GM03348 (cell line): ENCODE measurements around the gene IFITM10.

Experiments used
- DNase-seq: peaks from one replicate; pipeline ENCODE4 v3.0.0; 2012; ENCODE audit warnings: low spot score

IFITM10 gene

DNA sequence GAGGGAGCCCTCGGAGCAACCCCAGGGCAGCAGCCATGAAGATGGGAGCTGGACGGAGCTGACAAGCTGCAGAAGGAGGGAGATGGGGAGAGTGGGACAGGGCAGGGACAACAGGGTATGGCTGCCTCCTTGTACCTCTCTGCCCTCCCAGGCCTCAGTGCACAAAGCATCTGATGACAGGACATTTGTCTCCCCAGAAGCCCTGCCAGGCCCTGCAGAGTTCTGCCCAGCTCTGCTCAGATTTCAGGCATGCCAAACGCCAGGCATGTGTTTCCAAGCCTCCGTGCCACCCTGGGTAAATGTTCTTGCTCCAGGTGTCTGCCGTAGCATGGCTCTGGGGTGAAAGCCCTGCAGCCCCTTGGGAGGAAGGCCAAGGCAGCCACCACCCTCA, 1.1 kb upstream of the IFITM10 start:
- DNase-seq, result no peak

DNA sequence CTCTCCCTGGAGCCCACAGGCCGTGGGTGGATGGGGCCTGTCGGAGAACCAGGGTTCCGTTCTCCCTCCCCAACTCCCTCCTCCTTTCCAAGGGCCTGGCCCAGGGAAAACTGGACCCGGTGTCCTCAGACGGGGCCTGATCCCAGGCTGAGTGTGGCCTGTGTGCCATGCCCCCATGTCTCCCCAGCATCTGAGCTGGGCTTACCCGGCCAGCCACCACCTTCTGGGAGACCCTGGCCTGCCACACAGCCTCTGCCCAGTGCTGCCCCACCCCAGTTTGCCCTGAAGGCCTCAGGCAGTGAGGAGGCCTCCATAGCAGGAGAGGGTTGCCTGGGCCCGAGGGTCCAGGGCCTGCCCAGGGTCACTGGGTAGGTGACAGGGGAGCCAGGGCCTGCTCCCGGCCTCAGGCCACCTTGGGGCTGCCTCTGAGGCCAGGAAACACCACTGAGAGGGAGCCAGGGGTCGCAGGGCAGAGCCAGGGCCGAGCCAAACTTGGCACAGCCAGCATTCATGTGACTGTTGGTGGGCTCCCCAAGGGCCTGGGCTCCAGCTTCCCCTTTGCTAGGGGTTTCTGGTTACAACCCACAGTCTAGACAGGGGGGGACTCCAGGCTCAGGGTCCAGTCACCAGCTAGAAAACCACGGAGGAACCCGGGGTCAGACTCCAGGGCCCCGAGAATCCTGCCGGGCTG, 590 bp upstream of the IFITM10 start:
- DNase-seq, result no peak

DNA sequence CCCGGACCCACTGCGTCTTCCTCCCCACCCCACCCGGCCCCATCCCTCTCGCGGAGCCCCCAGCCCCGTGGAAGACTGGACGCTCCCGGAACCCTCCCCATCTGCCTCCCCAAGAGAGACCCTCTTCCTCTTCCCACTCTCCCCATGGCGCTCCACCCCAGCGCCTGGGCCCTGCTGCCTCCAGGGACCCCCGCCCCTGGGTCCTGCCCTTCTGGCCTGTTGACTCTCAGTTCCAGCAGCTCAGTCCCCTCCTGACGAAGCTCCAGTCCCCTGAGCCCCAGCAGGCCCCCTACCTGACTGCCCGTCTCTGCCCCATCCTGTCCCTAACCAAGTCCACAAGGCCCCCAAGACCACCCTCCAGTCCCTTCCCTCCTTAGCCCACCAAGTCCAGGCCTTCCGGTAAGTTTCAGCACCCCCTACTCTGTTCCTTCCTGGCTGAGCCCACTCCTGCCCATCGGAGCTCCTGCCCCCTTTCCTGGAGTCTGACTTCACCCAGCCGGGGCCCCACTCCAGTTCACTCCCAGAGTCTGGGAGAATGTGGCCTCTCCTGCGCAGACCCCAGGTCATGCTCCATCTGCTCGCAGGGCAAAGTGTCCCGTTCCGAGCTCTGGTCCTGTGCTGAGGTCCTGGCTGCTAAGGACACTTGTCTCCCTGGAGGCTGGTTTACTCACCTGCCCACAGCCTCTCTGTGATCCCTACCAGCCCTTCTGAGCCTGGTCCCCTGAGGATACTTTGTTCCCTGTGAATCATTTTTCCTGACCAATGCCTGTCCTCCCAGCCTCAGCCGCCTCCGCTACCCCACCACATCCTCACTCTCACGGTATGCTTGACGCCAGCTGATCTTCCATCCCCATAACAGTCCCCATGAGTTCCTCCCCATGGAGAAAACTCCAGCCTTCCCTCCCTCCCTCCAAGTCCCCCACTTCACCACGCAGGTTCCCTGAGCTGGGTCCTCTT, 722 bp downstream of the IFITM10 start:
- DNase-seq, result peak; percentile 94

DNA sequence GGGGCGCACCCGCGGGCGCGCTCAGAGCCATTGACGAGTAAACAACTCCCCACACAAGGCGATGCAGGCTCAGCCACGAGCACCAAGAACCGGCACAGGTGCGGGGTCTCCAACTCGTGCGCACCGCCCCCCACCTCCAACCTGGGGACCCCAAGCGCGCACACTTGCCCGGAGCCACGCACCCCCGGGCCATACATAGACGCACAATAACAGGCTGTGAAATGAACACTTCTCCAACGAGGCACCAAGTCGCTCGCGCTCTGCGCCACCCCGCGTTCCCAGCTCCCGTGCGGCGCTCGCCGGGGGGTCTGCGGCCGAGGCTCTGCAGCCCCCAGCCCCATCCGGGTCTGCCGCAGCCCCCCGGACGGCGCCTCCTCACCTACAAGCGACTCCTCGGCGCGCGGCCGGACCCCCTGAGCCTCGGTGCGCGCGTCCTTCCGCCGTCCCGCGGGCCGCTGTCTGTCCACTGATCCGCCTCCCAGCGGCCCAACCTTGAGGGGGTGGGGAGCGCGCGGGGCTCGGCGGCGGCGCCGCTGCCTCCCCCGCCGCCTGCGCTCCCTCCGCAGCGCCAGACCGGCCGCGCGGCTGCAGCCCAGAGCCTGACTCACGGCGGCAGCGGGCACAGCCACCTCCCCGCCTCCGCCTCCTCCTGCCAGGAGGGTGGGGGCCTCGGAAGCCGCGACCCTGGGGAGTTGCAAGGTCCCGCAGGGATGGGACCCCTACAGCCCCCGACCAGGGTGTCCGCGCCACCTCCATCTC, 1.6 kb downstream of the IFITM10 start:
- DNase-seq, result peak; percentile 82

DNA sequence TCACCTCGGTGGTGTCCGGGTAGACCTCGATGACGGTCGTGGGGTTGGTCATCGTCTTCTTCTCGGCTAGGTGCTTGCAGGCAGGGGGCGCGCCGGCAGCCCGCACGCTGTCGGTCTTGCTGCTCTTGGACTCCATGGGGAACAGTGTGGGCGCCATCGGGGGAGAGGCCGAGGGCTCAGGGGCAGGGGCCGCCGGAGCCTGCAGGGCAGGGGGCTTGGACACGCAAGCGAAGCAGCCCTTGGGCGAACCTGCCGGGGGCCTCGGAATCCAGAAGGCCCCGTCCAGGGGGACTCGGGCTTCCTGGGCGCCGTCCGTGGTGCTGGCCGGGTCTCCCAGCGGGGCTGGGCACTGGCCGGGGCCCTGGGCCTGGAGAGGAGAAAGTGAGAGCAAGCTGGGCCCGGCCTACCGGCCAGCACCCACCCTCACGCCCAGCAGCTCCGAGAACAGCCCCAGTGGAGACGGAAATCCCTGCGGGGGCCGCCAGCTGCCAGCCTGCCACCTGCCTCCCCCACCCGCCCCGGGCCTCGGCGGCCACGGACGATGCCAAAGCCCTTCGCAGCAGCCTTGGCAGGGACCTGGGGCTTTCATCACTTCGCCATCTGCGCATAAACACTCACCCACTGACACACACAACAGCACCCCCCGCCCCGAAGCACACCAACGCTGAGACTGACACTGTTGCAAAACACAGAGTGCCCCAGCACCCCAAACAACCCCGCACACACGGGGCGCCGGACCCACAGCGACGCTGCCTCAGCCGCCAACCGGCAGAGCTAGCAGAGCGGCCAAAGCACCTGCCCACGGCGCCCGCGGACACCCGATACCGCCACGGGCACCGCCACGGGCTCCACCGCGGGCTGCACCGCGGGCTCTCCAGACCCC, 2.4 kb downstream of the IFITM10 start:
- peak; percentile 38 for DNase-seq

DNA sequence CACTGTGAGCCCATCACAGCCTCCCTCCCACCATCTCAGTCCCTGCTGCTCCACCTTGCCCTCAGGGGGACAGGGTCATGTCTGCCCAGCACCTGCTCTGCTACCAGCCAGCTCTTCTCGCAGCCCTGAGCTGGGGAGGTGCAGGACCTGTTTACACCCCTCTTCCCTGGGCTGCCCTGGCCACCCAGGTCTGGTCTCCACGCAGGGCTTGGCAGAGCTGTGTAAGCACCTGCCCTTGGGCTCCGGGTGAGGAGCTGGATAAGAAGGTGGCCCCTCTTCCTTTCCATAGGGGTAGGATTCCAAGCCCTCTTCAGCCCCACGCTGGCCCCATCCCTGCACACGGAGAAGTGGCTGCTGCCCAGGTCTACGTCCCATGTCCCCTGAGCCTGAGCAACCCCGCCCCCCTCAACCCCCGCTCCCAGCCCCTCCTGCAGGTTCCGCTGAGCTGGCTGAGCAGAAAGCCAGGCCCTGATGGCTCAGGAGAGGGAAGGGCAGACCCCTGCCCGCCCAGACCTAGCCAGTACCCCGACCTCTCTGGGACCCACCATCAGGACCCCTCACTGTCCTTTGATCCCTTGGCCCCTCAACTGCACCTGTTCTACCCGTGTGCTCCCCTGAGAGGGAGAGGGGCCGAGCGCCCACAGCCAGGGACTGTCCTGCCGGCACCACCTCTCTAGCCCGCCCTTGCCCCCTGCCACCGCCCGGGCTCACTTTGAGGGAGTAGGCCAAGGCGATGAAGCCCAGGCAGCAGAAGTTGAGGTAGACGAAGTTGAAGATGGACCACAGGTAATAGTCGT, 3.2 kb downstream of the IFITM10 start:
- no peak for DNase-seq

DNA sequence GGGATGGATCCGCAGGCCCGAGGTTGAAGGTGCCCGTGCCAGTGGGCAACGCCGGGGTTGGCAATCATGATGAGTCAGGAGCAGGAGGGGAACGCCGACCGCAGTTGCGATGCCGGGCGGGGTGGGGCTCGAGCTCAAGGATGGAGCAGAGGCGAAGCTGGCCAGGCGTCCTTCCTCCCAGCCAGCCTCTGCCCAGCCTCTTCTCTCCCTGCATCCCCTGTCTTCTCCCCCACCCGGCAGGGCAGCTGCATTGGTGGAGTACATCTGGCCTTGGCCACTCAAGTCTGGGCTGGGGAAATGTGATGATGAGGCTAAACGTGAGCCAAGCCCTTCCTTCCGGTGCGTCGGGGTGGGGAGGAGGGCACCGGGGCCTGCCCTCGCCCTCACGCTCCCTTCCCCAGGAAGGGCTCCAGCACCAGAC, 3.9 kb downstream of the IFITM10 start:
- no peak for DNase-seq

DNA sequence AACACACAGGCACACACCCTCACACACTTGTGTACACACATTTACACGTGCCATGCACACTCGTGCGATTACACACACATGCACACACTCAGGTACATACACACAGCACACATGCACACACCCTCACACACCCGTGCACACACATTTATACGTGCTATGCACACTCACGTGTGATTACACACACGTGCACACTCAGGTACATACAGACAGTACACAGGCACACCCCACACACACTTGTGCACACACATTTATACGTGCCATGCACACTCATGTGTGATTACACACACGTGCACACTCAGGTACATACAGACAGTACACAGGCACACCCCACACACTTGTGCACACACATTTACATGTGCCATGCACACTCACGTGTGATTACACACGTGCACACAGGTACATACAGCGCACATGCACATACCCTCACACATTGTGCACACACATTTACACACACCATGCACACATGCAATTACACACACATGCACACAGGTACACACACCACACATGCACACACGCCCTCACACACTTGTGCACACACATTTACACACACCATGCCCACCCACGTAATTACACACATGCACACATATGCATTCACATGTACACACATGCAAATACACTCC, 4.6 kb downstream of the IFITM10 start:
- DNase-seq, result no peak

DNA sequence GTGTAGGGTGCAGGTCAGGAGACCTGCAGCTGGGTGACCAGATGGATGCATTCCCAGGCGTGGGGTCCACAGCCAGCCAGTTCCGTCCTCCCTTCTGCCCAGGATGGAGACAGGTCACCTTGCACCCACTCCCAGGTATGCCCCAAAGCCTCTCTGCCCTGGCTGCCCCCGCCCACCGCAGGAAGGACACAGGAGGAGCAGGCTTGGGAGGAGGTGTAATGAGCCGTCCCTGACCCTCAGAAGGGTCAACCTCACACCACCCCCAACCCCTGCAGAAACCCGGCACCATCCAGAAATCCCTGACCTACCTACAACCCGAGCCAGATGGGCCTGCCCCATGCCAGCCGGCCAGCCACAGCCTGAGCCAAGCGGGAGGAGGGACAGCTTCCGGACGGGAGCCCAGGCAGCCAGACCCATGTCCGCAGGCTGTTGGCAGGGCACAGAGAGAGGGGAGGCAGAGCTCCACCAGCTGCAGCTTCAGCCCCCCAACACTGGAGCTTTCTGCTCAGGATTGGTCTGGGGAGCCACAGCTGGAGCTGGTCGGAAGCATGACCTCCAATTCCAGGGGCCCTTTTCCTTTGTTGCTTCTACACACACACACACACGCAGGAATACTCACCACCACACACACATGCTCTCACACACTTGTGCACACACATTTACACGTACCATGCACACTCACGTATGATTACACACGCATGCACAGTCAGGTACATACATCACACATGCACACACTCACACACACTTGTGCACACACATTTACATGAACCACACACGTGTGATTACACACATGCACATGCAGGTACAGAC, 5.3 kb downstream of the IFITM10 start:
- no peak for DNase-seq

DNA sequence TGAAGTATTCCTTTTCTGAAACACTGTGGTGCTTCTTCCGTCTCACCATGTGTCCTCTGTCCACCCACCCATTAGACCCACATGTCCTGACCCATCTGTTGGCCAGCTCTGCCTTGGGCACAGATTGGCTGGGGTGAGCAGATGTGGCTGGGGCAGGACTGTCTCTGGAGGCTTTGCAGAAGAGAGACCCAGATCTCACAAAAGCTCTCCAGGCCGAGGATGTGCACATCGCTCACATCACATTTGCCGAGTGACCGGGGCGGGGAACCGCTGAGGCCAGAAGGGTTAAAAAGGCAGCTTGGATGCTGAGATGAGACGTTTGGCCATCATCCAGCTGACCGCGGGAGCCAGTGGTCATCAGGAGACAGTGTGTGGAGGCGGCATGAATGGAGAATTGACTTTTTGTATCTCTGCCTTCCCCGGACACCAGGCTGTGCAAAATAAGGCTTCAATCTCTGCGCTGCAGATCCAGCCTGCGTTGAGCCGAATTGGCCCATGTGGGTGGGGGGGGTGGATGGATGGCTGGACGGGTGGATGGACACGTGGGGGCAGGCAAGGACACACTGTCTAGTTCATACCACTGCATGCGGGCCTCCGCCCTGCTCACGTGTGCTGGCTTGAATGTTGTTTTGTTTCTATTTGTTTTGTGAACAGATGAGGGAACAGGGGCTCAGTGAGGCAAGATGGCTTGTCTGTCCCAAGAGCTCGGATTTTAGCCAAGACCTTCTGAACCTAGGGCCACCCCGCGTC, 6.1 kb downstream of the IFITM10 start:
- DNase-seq, result no peak

DNA sequence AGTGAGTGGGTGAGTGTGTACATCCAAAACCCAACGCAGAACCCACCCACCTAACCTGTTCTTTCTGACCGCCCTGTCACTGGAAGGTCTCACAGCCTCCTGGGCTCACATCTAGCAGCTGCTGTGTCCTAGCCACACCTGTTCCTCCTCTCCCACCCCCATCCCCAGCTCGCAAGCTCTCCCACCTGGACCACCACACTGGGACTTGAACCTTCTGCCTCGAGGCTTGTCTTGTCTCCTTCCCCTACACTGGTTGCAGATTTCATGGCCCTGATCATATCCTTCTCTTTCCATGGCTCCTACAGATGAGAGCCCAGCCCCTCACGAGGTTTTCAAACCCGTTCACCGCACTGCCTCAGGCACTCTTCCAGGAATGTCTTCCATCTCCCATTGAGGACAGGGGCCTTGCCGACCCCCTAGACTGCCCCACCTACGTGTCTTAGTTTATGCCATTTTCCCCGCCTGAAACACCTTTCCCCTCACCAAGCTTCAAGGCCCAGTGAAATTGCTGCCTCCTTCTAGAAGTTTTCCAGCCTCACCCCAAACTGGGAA, 6.7 kb downstream of the IFITM10 start:
- no peak for DNase-seq

DNA sequence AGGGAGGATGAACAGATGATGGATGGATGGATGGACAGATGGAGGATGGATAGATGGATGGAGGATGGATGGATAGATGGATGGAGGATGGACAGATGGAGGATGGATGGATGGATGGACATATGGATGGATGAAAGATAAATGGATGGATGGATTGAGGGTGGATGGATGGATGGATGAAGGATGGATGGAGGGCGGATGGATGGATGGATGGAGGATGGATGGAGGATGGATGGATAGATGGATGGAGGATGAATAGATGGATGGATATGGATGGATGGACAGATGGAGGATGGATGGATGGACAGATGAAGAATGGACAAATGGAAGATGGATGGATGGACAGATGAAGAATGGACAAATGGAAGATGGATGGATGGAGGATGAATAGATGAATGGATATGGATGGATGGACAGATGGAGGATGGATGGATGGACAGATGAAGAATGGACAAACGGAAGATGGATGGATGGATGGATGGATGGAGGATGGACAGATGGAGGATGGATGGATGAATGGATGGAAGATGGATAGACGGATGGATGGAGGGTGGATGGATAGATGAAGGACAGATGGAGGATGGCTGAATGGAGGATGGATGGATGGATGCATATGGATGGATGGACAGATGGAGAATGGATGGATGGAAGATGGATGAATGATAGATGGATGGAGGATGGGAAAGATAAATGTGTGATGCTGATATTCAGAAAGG, 7.4 kb downstream of the IFITM10 start:
- DNase-seq, result no peak

DNA sequence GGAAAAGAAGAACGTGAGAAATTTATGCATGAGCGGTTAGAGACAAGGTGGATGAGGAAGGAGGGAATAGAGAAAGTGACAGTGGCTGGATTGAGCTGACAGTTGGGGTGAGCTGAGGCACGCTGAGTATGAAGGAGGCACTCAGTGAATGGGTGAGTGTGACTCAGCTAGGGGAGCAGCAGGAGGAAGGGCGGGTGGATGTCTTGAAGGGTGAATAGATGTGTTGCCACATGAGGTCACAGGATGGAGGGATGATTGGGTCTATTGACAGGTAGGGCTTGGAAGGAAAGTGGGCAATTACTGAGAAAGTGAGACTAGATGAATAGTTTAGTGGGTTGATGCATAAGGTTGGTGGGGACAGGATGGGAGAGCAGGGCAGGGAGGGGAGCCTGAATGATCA, 8.0 kb downstream of the IFITM10 start:
- no peak for DNase-seq

DNA sequence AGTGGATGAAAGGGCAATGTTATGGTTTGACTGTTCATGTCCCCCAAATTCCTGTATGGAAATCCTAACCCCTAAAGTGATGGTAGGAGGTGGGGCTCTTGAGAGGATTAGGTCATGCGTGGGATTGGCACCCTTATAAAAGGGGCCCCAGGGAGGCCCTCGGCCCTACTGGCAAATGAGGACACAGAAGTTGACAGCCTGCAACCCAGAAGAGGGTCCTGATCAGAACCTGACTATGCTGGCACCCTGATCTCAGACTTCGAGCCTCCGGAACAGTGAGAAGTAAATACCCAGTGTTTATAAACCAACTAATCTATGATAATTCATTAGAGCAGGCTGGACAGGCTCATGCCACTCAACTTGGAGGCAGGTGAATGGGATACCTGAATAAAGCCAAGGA, 8.7 kb downstream of the IFITM10 start:
- DNase-seq, result no peak

DNA sequence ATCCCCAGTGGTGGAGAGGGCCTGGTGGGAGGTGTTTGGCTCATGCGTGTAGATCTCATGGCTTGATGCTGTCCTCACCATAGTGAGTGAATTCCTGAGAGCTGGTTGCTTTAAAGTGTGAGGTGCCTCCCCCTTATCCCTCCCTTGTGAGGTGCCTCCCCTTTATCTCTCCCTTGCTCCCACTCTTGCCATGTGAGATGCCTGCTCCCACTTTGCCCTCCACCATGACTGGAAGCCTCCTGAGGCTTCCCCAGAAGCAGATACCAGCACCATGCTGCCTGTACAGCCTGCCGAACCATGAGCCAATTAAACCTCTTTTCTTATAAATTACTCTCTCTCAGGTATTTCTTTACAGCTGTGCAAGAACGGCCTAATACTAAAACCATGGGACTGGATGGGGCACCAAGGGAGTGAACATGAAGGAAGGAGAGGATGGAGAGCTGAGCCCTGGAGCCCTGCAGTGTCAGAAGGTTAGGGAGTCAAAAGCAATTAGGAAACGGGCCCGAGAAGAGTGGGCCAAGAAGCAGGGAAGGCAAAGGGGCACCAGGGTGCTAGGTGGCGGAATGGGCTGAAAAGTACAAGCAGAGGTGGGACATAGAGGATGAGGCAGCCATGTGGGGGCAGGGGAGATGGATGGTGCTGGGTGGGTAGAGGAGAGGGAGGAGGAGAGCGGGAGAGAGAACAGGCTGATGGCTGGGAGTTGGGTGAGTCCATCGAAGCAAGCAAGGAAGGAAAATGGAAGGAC, 9.4 kb downstream of the IFITM10 start:
- DNase-seq, result no peak

DNA sequence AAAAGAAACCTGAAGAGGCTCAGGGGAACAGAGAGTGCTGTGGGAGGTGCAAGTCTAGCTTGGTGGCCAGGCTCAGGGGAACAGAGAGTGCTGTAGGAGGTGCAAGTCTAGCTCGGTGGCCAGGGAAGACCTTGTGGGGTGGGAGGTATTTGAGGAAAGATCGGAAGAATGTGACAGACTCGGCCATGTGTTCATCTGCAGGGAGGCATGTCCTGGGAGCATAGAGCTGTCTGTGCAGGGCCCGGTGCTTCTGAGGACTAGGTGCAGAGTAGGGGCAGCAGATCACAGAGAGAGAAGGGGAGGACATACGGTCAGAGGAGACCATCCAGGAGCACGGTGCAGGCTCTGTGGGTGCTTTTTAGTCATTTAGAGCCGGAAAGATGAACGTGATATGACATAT, 10.8 kb downstream of the IFITM10 start:
- DNase-seq, result no peak

DNA sequence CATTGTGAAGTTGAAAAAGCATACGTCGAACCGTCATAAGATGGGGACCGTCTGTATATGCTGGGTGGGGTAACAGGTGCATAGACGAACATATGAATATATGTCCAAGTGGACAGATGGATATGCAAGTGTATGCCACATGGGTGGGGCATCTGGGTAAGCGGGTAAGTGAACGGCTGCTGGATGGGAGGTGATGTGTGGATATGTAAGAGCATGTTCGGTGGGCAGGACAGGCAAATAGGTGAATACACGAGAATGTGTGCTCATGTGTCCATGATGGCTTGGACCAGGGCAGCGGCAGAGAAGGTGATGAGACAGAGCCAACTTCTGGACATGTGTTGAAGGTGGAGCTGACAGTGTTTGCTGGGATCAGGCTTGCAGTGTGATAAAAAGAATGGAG, 12.0 kb downstream of the IFITM10 start:
- no peak for DNase-seq
